OCI-LY7 (cell line): ENCODE results near the gene GLO1. TPM values are rescaled to one million over a fixed set of nuclear protein-coding genes. Genes with fewer than 3 reads are reported as not detected.
A peak's percentile ranks its signal among the peaks of the same experiment; 100 is the strongest.

Source experiments
- BruUV-seq: library from RNA; stranded (reverse); fragments of 400-500 nt; replicated peaks from 2 replicates; lab custom pipeline; 2021; lab: Mats Ljungman, UMichigan
- CTCF ChIA-PET: fragments of 300-600 bp; sonication (Branson Sonifier 250); formaldehyde crosslinking; loops from one replicate; lab custom pipeline; 2022; ENCODE audit warnings: antibody characterized with exemption; ENCODE audit not compliant: unreplicated experiment; lab: Charles Lee
- POLR2A ChIA-PET: fragments of 300-600 bp; sonication (Branson Sonifier 250); formaldehyde crosslinking; loops from one replicate; lab custom pipeline; 2022; ENCODE audit warnings: antibody characterized with exemption; lab: Charles Lee
- DNase-seq: peaks from one replicate; pipeline ENCODE4 v3.0.0-alpha.2; 2015; ENCODE audit warnings: low spot score
- H2AFZ ChIP-seq: fragments of 200-600 bp; sonication (generic), shearing (Covaris generic); 2 replicates; pipeline ENCODE4 v1.6.1; 2014; ENCODE audit warnings: mild to moderate bottlenecking, antibody characterized with exemption, low read length, moderate library complexity
- H3K27ac ChIP-seq: fragments of 200-600 bp; sonication (generic); 2 replicates; pipeline ENCODE4 v1.5.1; 2014; ENCODE audit warnings: mixed run types, low read depth, mild to moderate bottlenecking, moderate library complexity, low read length, inconsistent platforms; ENCODE audit not compliant: poor library complexity, severe bottlenecking
- H3K36me3 ChIP-seq: fragments of 200-600 bp; sonication (generic); 2 replicates; pipeline ENCODE4 v1.6.1; 2014; ENCODE audit warnings: mild to moderate bottlenecking, antibody characterized with exemption, low read length, moderate library complexity, mixed read lengths; ENCODE audit not compliant: insufficient read depth
- H3K4me1 ChIP-seq: fragments of 200-600 bp; sonication (generic); 2 replicates; pipeline ENCODE4 v1.5.1; 2014; ENCODE audit warnings: mild to moderate bottlenecking, low read length; ENCODE audit not compliant: insufficient read depth, poor library complexity, severe bottlenecking
- H3K4me2 ChIP-seq: fragments of 200-600 bp; sonication (generic); 2 replicates; pipeline ENCODE4 v1.6.1; 2014; ENCODE audit warnings: mild to moderate bottlenecking, low read length
- H3K4me3 ChIP-seq: fragments of 200-600 bp; sonication (generic); 2 replicates; pipeline ENCODE4 v1.5.1; 2014; ENCODE audit warnings: mild to moderate bottlenecking, low read depth, low read length; ENCODE audit not compliant: poor library complexity, severe bottlenecking
- H3K79me2 ChIP-seq: fragments of 200-600 bp; sonication (generic); 2 replicates; pipeline ENCODE4 v1.6.1; 2016; ENCODE audit warnings: low read depth, mild to moderate bottlenecking, low read length, moderate library complexity, mixed read lengths; ENCODE audit not compliant: insufficient read depth
- H3K9me2 ChIP-seq: fragments of 200-600 bp; sonication (generic); 2 replicates; pipeline ENCODE4 v1.6.1; 2016; ENCODE audit warnings: mild to moderate bottlenecking, low read length, mixed read lengths; ENCODE audit not compliant: insufficient read depth
- H3K9me3 ChIP-seq: fragments of 200-600 bp; sonication (generic); 2 replicates; pipeline ENCODE4 v1.6.1; 2014; ENCODE audit warnings: mild to moderate bottlenecking, mixed run types, low read length, mixed read lengths
- H4K20me1 ChIP-seq: fragments of 200-600 bp; sonication (generic); 2 replicates; pipeline ENCODE4 v1.6.1; 2014; ENCODE audit warnings: mild to moderate bottlenecking, antibody characterized with exemption, low read length, moderate library complexity, mixed read lengths; ENCODE audit not compliant: insufficient read depth
- CTCF ChIP-seq: fragments of 200-600 bp; sonication (generic); conservative IDR thresholded peaks from 2 replicates; pipeline ENCODE4 v1.5.1; 2014; ENCODE audit warnings: mild to moderate bottlenecking, antibody characterized with exemption, low read length, moderate library complexity, mixed read lengths
- EZH2phosphoT487 ChIP-seq: fragments of 200-600 bp; sonication (generic); IDR thresholded peaks from 2 replicates; pipeline ENCODE4 v1.6.1; 2018; ENCODE audit warnings: low read depth, borderline replicate concordance, mild to moderate bottlenecking, mixed run types, antibody characterized with exemption, low read length, moderate library complexity, mixed read lengths
- intact Hi-C: fragments of 100-400 bp; cut with micrococcal nuclease; formaldehyde crosslinking; loops from one replicate; pipeline ENCODE4 v1.10.0; 2022; ENCODE audit not compliant: unreplicated experiment
- total RNA-seq, 2 experiments: library from RNA; depleted of rRNA in 1 of 2; stranded (reverse); fragments of >200 nt in 1 of 2; shearing (Covaris generic) in 1 of 2; gene quantifications; 2 replicates each; pipeline ENCODE4 v1.2.3, GENCODE V29; 2014 to 2022

The GLO1 gene
- total RNA-seq, 2 experiments from 2014 or later: 92.2 to 93.2 TPM

DNA sequence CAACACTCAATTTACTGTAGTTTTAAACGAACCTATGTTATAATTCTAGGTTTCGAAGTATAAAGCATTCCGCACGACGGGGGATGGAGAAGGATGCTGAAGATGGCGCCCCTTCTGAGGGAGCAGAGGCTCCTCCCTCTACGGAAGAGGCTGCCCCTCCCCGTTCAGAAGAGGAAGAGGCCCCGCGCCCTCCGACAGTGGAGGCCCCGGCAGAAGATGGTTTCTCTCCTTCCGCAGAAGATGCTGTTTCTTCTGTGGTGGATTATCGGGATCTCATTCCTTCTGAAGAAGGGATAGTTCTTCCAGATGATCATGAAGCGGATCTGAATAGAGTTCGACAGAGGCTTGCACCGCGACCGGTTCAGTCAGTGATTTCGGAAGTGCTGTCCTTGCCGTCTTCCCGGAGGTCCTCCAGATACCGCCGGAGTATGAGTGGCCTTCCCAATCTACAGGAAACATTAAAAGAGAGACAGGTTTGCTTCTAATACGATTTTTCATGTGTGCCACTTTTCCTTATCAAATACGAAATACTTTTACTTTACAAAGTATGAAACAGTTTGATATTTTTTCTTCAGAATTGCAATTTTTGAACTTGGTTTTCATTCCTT, 19.9 kb upstream of the GLO1 start:
- Histone ChIP-seq H3K79me2 (no peaks in the 10 kb centered on the region), H4K20me1 (no peaks in the 10 kb centered on the region), H3K4me3 (no peak overlapping the region), H3K4me1 (no peaks in the 10 kb centered on the region), H3K27ac (no peak overlapping the region), H2AFZ (no peak overlapping the region), H3K9me2 (no peaks in the 10 kb centered on the region), H3K9me3 (no peaks in the 10 kb centered on the region), H3K36me3 (no peaks in the 10 kb centered on the region), H3K4me2 (no peak overlapping the region)
- CTCF ChIA-PET: no interaction called here
- no TSS peak for BruUV-seq
- no peak for DNase-seq
- TF ChIP-seq CTCF (no peak), EZH2phosphoT487 (no peak)
- intact Hi-C loops: no loop called here
- POLR2A ChIA-PET: no interaction called here

- intact Hi-C loops: no loop called here
- no peaks in the 10 kb centered on the region for H3K4me1 ChIP-seq
- no peaks in the 10 kb centered on the region for H3K9me3 ChIP-seq
- no peak overlapping the region for H2AFZ ChIP-seq
- ChIA-PET POLR2A (interaction anchor here (0.9 kb wide), 1 partner anchor 19 kb away, joined by 4 read pairs; no protein-coding TSS in a partner anchor), CTCF (no interaction called here)
- H3K9me2 ChIP-seq: no peaks in the 10 kb centered on the region
- no peak for DNase-seq
- no peak overlapping the region for H3K4me3 ChIP-seq
- no peaks in the 10 kb centered on the region for H4K20me1 ChIP-seq
- TF ChIP-seq EZH2phosphoT487 (no peak), CTCF (no peak)
- H3K27ac ChIP-seq: no peak overlapping the region
- H3K4me2 ChIP-seq: no peak overlapping the region
- H3K79me2 ChIP-seq: no peaks in the 10 kb centered on the region
- no peaks in the 10 kb centered on the region for H3K36me3 ChIP-seq
- no TSS peak for BruUV-seq
These were observed 19.1 kb upstream of the GLO1 start for GRCh38 chr6:38722038-38722437.

DNA sequence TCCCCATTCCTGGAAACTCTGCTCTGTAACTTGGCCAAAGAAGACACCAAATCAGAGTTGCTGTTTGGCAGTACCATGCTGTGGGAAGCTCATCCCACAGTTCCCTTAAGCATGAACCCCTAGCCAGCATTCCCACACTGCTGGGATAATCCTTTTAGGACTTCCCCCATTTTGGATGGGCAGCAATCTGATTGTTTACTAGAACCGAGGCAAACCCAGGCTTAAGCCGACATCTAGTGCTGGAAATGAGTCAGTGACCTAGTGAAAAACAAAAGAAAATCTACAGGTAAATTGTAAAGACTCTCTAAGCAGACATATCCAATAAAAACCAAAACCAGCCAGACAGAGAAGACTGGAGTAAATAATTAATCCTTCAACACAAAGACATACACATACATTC, 17.4 kb upstream of the GLO1 start:
- H3K9me3 ChIP-seq: no peaks in the 10 kb centered on the region
- no peaks in the 10 kb centered on the region for H4K20me1 ChIP-seq
- intact Hi-C loops: no loop called here
- H3K27ac ChIP-seq: no peak overlapping the region
- H3K4me1 ChIP-seq: no peaks in the 10 kb centered on the region
- no peak for DNase-seq
- H3K9me2 ChIP-seq: no peaks in the 10 kb centered on the region
- no peak for TF ChIP-seq EZH2phosphoT487
- 0 out of 2 replicates have a peak, but pooled peaks have one; percentile 33 for TF ChIP-seq CTCF
- H3K4me2 ChIP-seq: no peak overlapping the region
- H3K79me2 ChIP-seq: no peaks in the 10 kb centered on the region
- no peaks in the 10 kb centered on the region for H3K36me3 ChIP-seq
- POLR2A ChIA-PET: interaction anchor here (0.6 kb wide), 1 partner anchor 13 kb away, joined by 4 read pairs; no protein-coding TSS in a partner anchor
- H3K4me3 ChIP-seq: no peak overlapping the region
- CTCF ChIA-PET: no interaction called here
- no peak overlapping the region for H2AFZ ChIP-seq
- no TSS peak for BruUV-seq
